KMS-11 (cell line): ENCODE results near the gene PGF.

Experiments
- H2AFZ ChIP-seq: fragments of 200-600 bp; sonication (generic); 2 replicates; pipeline ENCODE4 v1.6.1; 2016; ENCODE audit warnings: antibody characterized with exemption, mixed run types, low read depth
- H3K27ac ChIP-seq: fragments of 200-600 bp; sonication (generic); 2 replicates; pipeline ENCODE4 v1.6.1; 2016; ENCODE audit warnings: mild to moderate bottlenecking, mixed run types
- H3K27me3 ChIP-seq: fragments of 200-600 bp; sonication (generic); 2 replicates; pipeline ENCODE4 v1.6.1; 2017; ENCODE audit warnings: mild to moderate bottlenecking, low read depth, mixed run types, moderate library complexity; ENCODE audit not compliant: insufficient read depth
- H3K36me3 ChIP-seq: fragments of 200-600 bp; sonication (generic); 2 replicates; pipeline ENCODE4 v1.6.1; 2017; ENCODE audit warnings: mild to moderate bottlenecking, mixed run types; ENCODE audit not compliant: insufficient read depth
- H3K4me1 ChIP-seq: fragments of 200-600 bp; sonication (generic); 2 replicates; pipeline ENCODE4 v1.6.1; 2016; ENCODE audit warnings: mild to moderate bottlenecking, low read depth, mixed run types; ENCODE audit not compliant: poor library complexity, severe bottlenecking
- H3K4me2 ChIP-seq: fragments of 200-600 bp; sonication (generic); 2 replicates; pipeline ENCODE4 v1.7.0; 2016; ENCODE audit warnings: mild to moderate bottlenecking, mixed run types
- H3K4me3 ChIP-seq: fragments of 200-600 bp; sonication (generic); IDR thresholded peaks from 2 replicates; pipeline ENCODE4 v1.6.1; 2017; ENCODE audit warnings: low read depth, low read length, mixed read lengths; ENCODE audit not compliant: insufficient read depth
- H3K79me2 ChIP-seq: fragments of 200-600 bp; sonication (generic); 2 replicates; pipeline ENCODE4 v1.6.1; 2016; ENCODE audit warnings: low read depth, mixed run types; ENCODE audit not compliant: insufficient read depth
- H3K9ac ChIP-seq: fragments of 200-600 bp; sonication (generic); 2 replicates; pipeline ENCODE4 v1.6.1; 2016; ENCODE audit warnings: mild to moderate bottlenecking, mixed run types
- H4K20me1 ChIP-seq: fragments of 200-600 bp; sonication (generic); 2 replicates; pipeline ENCODE4 v1.6.1; 2016; ENCODE audit warnings: mild to moderate bottlenecking, mixed run types; ENCODE audit not compliant: insufficient read depth
- TF ChIP-seq, protein P1 (sequence below): fragments of 200-600 bp; sonication (generic); conservative IDR thresholded peaks from 2 replicates; pipeline ENCODE4 v1.6.1; 2017; ENCODE audit warnings: low read depth, mild to moderate bottlenecking, antibody characterized with exemption, low read length, moderate library complexity, mixed read lengths

PGF gene

DNA sequence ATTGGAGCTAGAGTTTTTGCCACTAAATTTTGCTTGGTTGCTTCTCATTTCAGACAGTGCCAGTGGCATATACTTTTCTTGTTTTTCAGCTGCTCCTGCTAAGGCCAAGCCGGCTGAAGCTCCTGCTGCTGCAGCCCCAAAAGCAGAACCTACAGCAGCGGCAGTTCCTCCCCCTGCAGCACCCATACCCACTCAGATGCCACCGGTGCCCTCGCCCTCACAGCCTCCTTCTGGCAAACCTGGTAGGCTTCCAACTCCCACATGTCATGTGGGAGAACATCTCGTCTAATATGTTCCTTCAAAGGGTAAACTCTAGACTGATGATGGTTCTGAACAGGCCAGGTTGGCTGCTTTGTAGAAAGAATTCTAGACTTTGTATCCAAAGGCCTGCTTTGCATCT is 62.7 kb downstream of the PGF start:
- H3K27ac ChIP-seq = no peak overlapping the region
- H3K79me2 ChIP-seq = peaks cover 3% of the 10 kb centered on the region; the same call in 1 of the 2 replicates
- no peak overlapping the region for H2AFZ ChIP-seq
- no peaks in the 10 kb centered on the region for H3K4me1 ChIP-seq
- TF ChIP-seq, protein P1, sequence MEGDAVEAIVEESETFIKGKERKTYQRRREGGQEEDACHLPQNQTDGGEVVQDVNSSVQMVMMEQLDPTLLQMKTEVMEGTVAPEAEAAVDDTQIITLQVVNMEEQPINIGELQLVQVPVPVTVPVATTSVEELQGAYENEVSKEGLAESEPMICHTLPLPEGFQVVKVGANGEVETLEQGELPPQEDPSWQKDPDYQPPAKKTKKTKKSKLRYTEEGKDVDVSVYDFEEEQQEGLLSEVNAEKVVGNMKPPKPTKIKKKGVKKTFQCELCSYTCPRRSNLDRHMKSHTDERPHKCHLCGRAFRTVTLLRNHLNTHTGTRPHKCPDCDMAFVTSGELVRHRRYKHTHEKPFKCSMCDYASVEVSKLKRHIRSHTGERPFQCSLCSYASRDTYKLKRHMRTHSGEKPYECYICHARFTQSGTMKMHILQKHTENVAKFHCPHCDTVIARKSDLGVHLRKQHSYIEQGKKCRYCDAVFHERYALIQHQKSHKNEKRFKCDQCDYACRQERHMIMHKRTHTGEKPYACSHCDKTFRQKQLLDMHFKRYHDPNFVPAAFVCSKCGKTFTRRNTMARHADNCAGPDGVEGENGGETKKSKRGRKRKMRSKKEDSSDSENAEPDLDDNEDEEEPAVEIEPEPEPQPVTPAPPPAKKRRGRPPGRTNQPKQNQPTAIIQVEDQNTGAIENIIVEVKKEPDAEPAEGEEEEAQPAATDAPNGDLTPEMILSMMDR = no peak
- no peaks in the 10 kb centered on the region for H4K20me1 ChIP-seq
- H3K4me2 ChIP-seq = no peak overlapping the region
- H3K36me3 ChIP-seq = no peaks in the 10 kb centered on the region
- H3K4me3 ChIP-seq = no peak overlapping the region
- H3K27me3 ChIP-seq = no peaks in the 10 kb centered on the region
- H3K9ac ChIP-seq = no peak overlapping the region

DNA sequence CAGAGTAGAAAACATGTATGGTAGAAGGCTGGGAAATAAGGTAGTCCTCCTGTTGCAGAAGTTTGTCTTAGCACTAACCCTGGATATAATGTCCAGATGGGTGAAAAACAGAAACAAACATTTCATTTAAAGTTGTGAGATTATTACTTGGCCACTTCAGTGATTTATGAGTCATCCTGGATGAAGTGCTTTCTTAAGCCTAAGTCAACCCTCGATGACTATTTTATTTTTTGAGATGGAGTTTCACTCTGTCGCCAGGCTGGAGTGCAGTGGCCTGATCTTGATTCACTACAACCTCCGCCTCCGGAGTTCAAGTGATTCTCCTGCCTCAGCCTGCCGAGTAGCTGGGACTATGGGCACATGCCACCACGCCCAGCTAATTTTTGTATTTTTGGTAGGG is 63.5 kb downstream of the PGF start:
- no peak overlapping the region for H3K4me3 ChIP-seq
- TF ChIP-seq, protein P1 = no peak
- H3K9ac ChIP-seq = no peak overlapping the region
- no peaks in the 10 kb centered on the region for H3K27me3 ChIP-seq
- H3K27ac ChIP-seq = no peak overlapping the region
- no peaks in the 10 kb centered on the region for H4K20me1 ChIP-seq
- H2AFZ ChIP-seq = no peak overlapping the region
- no peaks in the 10 kb centered on the region for H3K4me1 ChIP-seq
- H3K36me3 ChIP-seq = no peaks in the 10 kb centered on the region
- H3K4me2 ChIP-seq = no peak overlapping the region
- H3K79me2 ChIP-seq = peaks cover 5% of the 10 kb centered on the region; the same call in 1 of the 2 replicates
